HG03064 (cell line): ENCODE measurements around the gene THSD4.

Experiments used
- ATAC-seq: cut with Tn5 transposase; IDR thresholded peaks from one replicate; pipeline ENCODE4 v1.9.1; 2021; ENCODE audit warnings: low read depth; ENCODE audit not compliant: unreplicated experiment

The THSD4 gene

GRCh38 chr15:71114887-71115566, at the start of gene THSD4:
TSS of gene THSD4 (plus strand) at chr15:71115471.
- peak; percentile 72 for ATAC-seq

DNA sequence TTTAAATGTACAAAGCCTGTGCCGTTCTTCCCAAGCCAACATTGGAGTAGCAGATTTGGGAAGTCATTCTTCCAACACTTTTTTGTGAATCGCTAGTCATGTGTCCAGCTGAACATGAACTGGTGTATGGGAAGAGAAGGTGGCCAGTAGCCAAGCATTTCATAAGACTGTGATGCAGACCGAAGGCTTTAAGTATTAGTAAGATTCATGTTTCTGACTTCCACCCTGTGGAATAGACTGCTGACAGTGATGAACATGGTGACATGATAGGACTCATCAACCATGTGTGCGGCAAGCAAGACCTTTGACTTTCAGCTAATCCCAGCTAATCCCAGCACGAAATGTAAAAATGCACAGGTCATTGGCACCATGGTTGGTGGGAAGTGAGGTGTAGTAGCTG, 48.3 kb upstream of the THSD4 start:
- ATAC-seq = no peak

DNA sequence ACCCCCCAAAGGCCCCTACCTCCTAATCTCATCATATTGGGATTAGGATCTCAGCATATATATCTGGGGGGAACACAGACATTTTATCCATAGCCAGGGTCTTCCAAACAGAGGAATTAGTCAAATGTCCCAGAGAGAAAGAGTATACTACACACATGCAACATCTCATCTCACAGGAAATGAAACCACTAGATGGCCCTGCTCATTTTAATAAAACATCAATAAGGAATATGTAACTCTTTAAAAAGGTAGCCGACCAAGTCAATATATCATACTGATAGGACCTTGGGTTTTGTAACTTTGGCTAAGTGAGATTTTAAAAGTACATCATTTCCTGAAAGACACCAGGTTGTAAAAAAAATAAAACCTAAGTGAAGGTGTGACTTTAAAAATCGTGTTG, 45.6 kb upstream of the THSD4 start:
- ATAC-seq = no peak

DNA sequence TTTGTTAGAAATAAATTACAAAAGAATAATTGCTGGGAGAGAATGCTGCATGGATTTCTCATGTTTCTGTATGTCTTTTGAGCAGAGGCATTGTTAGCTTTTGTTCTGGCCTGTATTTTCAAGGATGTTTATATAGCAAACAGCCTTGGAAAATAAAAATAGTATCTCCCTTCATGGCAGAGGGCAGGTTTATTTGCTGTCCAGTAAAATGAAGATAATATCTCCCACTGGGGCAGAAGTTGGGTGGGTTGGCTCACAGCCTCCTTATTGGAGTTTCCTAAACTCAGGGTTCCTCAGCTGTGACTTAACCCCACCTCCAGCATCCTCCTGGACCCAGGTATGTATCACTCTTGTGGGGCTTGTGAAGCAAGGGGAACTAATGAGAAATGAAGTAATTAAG, 43.7 kb upstream of the THSD4 start:
- no peak for ATAC-seq

GRCh38 chr15:71072423-71072822, 42.8 kb upstream of the THSD4 start:
- no peak for ATAC-seq

DNA sequence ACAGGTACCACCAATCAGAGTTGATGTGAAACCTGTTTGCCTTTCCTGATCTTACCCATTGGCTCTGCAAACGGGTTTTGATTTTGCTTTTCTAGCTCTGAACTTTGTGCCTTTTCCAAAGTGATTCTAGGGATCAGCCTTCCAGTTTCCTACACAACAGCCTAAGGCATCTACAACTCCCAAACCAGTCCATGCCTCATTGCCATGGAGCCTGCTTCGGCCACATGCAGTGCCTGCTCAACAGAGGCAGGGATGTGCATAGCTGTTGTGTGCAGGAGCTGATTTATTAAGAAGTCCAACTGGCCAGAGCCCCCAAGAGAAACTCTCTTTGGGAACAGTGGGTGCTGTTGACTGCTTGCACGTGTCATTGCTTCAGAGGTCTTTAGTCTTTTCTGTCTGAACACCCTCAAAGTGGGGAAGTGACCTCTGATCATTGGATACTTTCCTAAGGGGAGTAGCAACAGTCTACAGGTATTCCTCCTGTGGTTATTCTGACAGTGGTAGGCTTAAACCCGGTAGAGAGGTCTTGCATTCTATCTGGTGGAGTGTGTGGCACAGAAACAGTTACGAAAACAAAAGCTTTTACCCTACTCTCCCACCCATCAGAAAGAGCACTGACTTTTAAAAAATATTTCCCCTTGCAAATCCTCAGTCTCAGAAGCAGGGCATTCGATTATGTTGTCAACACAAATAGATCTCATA, 36.6 kb upstream of the THSD4 start:
- ATAC-seq = no peak

- ATAC-seq = no peak
Measured at GRCh38 chr15:71079208-71080044, 35.8 kb upstream of the THSD4 start.

DNA sequence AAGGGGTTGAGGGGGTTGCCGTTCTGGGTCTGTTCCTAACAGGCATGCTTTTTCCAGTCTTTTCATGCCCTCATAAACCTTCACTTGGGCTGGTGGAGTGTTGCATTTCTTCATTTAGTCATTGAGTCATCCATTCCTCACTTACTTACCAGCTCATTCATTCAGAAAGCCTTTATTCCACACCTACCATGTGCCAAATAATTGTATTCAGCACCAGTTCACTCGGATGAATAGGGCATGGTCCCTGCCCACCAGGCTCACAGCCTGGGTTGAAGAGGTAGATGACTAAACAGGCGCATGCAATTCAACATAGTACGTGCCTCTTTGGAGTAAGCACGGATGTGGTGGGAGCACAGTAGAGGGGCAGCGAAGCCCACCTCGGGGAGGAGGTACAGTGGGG, 35.1 kb upstream of the THSD4 start:
- ATAC-seq = no peak

GRCh38 chr15:71080705-71081104, 34.6 kb upstream of the THSD4 start:
- ATAC-seq = no peak

DNA sequence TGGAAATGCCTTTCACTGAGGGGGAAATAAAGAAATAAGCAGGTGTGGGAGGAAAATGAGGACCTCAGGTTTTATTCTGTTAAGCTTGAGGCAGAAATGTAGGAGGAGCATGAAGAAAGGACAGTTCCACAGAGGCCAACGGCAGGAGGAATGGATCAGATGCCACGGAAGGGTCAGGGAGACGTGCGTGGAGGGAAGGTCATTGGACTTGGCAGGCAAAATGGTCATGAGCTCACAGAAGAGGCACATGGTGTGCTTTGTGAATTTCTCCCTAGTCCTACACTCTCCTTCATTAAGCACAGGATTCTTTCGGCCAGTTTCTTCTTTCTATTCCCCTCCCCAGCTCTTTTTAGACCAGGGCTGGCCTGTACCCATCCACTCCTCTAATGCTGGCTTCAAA, 32.5 kb upstream of the THSD4 start:
- no peak for ATAC-seq

DNA sequence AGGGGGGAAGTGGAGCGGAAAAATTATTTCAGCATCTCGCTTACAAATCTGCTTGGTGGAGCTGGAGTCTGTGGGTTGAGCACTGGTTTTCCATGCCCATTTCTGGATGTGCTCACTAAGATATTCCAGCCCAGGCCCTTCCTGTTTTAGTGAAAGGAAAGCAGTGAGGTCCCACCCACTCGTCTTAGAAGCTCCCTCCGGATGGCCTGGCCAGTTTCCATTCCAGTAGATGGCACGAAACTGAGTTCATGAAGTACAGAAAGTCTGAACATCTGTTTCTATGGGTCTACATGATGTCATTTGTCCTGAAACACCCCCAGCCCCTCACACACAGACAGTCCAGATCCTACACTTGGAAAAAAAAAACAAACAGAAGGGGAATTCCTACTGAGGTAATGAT, 31.9 kb upstream of the THSD4 start:
- no peak for ATAC-seq

DNA sequence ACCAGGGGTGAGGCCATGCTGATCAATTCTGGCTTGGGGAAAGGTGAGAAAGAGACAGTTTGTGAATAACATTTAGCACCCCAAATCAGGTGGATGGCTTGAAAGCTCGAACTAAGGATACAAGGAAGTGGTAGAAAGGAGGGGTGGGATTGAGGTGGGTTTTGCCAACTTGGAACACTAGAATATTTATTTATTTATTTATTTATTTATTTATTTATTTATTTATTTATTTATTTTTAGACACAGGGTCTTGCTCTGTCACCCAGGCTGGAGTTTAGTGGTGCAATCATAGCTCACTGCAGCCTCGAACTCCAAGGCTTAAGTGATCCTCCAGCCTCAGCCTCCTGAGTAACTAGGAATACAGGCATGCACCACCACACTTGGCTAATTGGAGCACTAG, 31.0 kb upstream of the THSD4 start:
- ATAC-seq = no peak

GRCh38 chr15:71085809-71086208, 29.5 kb upstream of the THSD4 start:
- no peak for ATAC-seq

- no peak for ATAC-seq
Measured at GRCh38 chr15:71088155-71088554, 27.1 kb upstream of the THSD4 start.

GRCh38 chr15:71088683-71089082, 26.6 kb upstream of the THSD4 start:
- ATAC-seq = no peak

- ATAC-seq = no peak
Measured at GRCh38 chr15:71089801-71090200, 25.5 kb upstream of the THSD4 start.

DNA sequence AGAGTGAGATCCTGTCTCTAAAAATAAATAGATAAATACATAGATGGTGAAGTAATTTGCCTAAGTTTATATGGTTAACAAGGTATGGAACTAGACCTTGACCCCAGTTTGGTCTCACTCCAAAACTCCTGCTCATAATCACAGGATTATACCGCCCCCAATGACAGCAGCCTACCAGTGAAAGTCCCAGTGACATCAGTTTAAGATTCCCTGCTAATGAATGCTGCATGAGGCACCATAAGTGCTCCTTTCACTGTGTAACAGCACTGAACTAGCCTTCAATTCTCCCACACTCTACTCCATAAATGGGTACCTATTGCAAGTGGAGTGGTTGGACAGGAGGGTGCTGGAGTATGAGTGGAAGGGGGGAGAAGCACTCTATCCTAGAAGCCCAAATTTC, 23.7 kb upstream of the THSD4 start:
- no peak for ATAC-seq

DNA sequence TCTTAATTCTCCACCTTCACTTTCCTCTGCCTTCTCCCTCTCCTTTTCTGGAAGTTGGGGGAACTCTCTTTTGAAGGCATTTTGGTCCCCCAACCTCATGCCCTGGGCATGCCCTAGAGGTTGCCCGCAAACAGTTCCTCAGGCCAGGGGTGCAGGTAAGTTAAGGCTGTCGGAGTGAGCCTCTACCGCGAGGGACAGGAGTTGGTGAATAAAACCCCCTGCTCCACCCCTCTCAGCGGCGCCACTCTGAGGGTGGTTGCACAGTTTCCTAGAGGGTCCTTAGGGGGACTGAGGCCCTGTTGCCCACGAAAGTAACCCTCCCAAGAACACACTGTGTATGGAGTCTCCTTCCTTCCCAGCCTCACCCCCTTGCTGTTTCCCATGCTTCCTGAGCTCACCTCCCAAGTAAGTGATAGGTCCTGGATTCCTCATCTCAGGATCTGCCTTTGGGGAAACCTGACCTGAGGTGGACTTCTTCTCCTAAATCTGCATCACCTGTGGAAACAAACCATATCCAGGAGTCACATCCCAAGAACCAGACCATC, 23.1 kb upstream of the THSD4 start:
- ATAC-seq = no peak

- no peak for ATAC-seq
Measured at GRCh38 chr15:71093054-71094024, 21.9 kb upstream of the THSD4 start.

DNA sequence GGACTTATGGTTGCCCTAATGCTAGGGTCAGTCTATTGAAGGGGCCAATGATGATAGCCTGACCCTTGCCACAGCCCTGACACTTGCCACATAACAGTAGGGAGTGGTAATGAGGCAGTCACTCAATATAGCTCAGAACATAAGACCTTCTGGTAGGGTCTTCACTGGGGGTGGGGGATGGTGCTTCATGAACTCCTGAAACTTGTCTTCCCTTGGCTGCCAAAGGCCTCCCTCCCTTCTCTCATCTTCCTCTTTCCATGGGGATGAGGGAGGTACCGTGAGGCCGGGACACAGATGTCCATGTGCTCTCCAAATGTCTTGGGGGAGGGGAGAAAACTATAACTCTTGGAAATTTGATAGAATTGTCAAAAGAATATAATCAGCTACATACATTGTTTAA, 21.1 kb upstream of the THSD4 start:
- no peak for ATAC-seq
